IMR-90 (cell line): ENCODE measurements around the gene SURF2.

Experiments used
- CEBPB ChIP-seq: IDR thresholded peaks from 2 replicates; pipeline ENCODE4 v1.6.1; 2012; ENCODE audit warnings: low read depth, low read length, improper control_type of control experiment
- CHD1 ChIP-seq: IDR thresholded peaks from 2 replicates; pipeline ENCODE4 v1.6.1; 2012; ENCODE audit warnings: low read depth, low read length, improper control_type of control experiment
- FOS ChIP-seq: fragments of 150-350 bp; IDR thresholded peaks from 2 replicates; pipeline ENCODE4 v1.6.1; 2016; ENCODE audit warnings: low read depth, low read length
- MAZ ChIP-seq: IDR thresholded peaks from 2 replicates; pipeline ENCODE4 v1.6.1; 2012; ENCODE audit warnings: low read depth, mild to moderate bottlenecking, low read length, improper control_type of control experiment, moderate library complexity, borderline replicate concordance
- MXI1 ChIP-seq: IDR thresholded peaks from 2 replicates; pipeline ENCODE4 v1.6.1; 2012; ENCODE audit warnings: low read depth, mild to moderate bottlenecking, low read length, moderate library complexity, borderline replicate concordance
- NFE2L2 ChIP-seq: fragments of 150-350 bp; IDR thresholded peaks from 2 replicates; pipeline ENCODE4 v1.6.1; 2016; ENCODE audit warnings: low read depth, mild to moderate bottlenecking, low read length
- POLR2A ChIP-seq: IDR thresholded peaks from 2 replicates; pipeline ENCODE4 v1.6.1; 2012; ENCODE audit warnings: mild to moderate bottlenecking, low read depth, low read length
- RAD21 ChIP-seq: IDR thresholded peaks from 2 replicates; pipeline ENCODE4 v1.6.1; 2012; ENCODE audit warnings: low read length, improper control_type of control experiment
- RFX5 ChIP-seq: IDR thresholded peaks from 2 replicates; pipeline ENCODE4 v1.8.0; 2012; ENCODE audit warnings: low read depth, mild to moderate bottlenecking, low read length, moderate library complexity
- SMC3 ChIP-seq: fragments of 150-350 bp; IDR thresholded peaks from 2 replicates; pipeline ENCODE4 v1.6.1; 2016; ENCODE audit warnings: low read depth, mild to moderate bottlenecking, antibody characterized with exemption, low read length, moderate library complexity
- TF ChIP-seq, protein P1 (sequence below): conservative IDR thresholded peaks from 2 replicates; pipeline ENCODE4 v1.5.1; 2012; ENCODE audit warnings: mild to moderate bottlenecking, low read depth, low read length, improper control_type of control experiment
- TF ChIP-seq, protein P2 (sequence below): fragments of 150-350 bp; IDR thresholded peaks from 2 replicates; pipeline ENCODE4 v1.6.1; 2016; ENCODE audit warnings: low read depth, mild to moderate bottlenecking, low read length, moderate library complexity, borderline replicate concordance
- TF ChIP-seq, protein P3 (sequence below): fragments of 150-350 bp; IDR thresholded peaks from 2 replicates; pipeline ENCODE4 v1.6.1; 2017; ENCODE audit warnings: mild to moderate bottlenecking, antibody characterized with exemption, low read length, low read depth

DNA sequence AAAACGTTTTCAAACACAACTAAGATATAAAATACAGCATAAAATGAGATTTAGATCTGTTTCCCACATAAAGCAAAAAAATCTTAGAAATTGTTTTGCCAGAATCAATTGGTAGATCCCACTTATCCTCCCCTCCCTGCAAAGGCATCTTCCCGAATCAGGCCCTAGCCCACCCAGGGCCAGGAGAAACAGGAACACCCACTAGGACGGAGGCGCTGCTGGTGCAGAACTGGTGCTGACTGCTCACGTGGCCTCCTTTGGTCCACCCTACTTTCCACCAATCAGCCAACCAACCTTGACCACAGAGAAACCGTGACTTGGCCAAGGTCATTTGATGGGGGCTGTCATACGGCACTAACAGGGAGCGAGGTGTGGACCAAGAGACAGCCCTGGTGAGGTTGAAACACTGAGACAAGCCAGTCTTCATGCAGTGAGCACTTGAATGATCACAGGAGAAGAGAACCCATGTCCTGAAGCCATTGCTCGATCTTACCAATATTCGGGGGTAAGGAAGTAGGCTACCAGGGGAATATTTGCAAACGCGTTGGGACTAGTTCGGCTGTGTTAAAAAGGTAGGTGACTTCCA lies 5.2 kb downstream of the SURF2 start:
- TF ChIP-seq RFX5, result no peak
- no peak for TF ChIP-seq FOS
- no peak for TF ChIP-seq POLR2A
- TF ChIP-seq, protein P1, sequence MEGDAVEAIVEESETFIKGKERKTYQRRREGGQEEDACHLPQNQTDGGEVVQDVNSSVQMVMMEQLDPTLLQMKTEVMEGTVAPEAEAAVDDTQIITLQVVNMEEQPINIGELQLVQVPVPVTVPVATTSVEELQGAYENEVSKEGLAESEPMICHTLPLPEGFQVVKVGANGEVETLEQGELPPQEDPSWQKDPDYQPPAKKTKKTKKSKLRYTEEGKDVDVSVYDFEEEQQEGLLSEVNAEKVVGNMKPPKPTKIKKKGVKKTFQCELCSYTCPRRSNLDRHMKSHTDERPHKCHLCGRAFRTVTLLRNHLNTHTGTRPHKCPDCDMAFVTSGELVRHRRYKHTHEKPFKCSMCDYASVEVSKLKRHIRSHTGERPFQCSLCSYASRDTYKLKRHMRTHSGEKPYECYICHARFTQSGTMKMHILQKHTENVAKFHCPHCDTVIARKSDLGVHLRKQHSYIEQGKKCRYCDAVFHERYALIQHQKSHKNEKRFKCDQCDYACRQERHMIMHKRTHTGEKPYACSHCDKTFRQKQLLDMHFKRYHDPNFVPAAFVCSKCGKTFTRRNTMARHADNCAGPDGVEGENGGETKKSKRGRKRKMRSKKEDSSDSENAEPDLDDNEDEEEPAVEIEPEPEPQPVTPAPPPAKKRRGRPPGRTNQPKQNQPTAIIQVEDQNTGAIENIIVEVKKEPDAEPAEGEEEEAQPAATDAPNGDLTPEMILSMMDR, result no peak
- TF ChIP-seq, protein P2, sequence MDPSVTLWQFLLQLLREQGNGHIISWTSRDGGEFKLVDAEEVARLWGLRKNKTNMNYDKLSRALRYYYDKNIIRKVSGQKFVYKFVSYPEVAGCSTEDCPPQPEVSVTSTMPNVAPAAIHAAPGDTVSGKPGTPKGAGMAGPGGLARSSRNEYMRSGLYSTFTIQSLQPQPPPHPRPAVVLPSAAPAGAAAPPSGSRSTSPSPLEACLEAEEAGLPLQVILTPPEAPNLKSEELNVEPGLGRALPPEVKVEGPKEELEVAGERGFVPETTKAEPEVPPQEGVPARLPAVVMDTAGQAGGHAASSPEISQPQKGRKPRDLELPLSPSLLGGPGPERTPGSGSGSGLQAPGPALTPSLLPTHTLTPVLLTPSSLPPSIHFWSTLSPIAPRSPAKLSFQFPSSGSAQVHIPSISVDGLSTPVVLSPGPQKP, result no peak
- no peak for TF ChIP-seq RAD21
- TF ChIP-seq SMC3, result no peak
- TF ChIP-seq MAZ, result no peak
- no peak for TF ChIP-seq NFE2L2
- TF ChIP-seq CEBPB, result no peak
- TF ChIP-seq, protein P3, sequence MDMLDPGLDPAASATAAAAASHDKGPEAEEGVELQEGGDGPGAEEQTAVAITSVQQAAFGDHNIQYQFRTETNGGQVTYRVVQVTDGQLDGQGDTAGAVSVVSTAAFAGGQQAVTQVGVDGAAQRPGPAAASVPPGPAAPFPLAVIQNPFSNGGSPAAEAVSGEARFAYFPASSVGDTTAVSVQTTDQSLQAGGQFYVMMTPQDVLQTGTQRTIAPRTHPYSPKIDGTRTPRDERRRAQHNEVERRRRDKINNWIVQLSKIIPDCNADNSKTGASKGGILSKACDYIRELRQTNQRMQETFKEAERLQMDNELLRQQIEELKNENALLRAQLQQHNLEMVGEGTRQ, result no peak
- no peak for TF ChIP-seq CHD1
- no peak for TF ChIP-seq MXI1
